Stomach smooth muscle (tissue), 2 donors: ENCODE data around the gene TIMP2.
A peak's percentile ranks its signal among the peaks of the same experiment; 100 is the strongest.
"Not testable (repeated sequence)": the region's sequence is repeated elsewhere in the genome, so short reads cannot be mapped to it uniquely, and the experiment has no call there.

Experiments
- H3K27ac ChIP-seq: one replicate; pipeline ENCODE4 v1.7.0; 2013; ENCODE audit warnings: mild to moderate bottlenecking, low read length, inconsistent platforms
- H3K27me3 ChIP-seq, 2 donors: one replicate each; pipeline ENCODE4 v1.7.0; 2013; ENCODE audit warnings: low read length in 2 of 2; ENCODE audit not compliant: insufficient read depth in 2 of 2, control insufficient read depth in 1 of 2
- H3K36me3 ChIP-seq, 2 donors: one replicate each; pipeline ENCODE4 v1.7.0; 2013; ENCODE audit warnings: low read length in 2 of 2; ENCODE audit not compliant: control insufficient read depth in 2 of 2, insufficient read depth in 2 of 2
- H3K4me1 ChIP-seq: one replicate; pipeline ENCODE4 v1.7.0; 2013; ENCODE audit warnings: low read length; ENCODE audit not compliant: control insufficient read depth, insufficient read depth
- H3K4me3 ChIP-seq, 2 donors: one replicate each; pipeline ENCODE4 v1.7.0; 2013; ENCODE audit warnings: low read length in 2 of 2
- H3K9ac ChIP-seq, 2 donors: one replicate each; pipeline ENCODE4 v1.7.0; 2013; ENCODE audit warnings: low read length in 2 of 2, mild to moderate bottlenecking in 1 of 2
- H3K9me3 ChIP-seq, 2 donors: one replicate each; pipeline ENCODE4 v1.7.0; 2013; ENCODE audit warnings: low read length in 2 of 2; ENCODE audit not compliant: control insufficient read depth in 2 of 2
- donor health status: healthy.
- donor health status: Pancreatic carcinoma.

Gene TIMP2

DNA sequence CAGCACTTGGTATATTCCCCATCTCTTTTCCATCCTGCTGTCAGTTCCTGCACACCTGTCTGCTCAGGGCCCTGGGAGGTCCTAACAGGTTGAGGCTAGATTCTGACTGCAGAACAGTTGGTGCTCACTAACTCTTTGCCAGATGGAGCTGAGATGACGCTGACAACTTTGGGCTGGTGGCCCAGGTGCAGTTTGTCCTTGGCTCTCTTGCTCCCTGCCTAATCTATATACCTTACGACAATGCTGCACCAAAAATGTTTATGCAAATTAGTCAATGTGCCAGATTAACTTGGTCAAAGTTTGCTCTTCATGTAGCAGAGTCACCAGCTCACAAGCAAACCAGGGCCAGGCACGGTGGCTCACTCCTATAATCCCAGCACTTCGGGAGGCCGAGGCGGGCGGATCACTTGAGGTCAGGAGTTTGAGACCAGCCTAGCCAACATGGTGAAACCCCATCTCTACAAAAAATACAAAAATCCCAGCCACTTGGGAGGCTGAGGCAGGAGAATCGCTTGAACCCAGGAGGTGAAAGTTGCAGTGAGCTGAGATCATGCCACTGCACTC, 48.2 kb downstream of the TIMP2 start:
- H3K36me3 ChIP-seq: peaks cover 13 to 18% of the 10 kb centered on the region in 2 donors
- H3K9ac ChIP-seq, H3K27me3 ChIP-seq, H3K27ac ChIP-seq, H3K9me3 ChIP-seq, H3K4me3 ChIP-seq: not testable (repeated sequence)
- peaks cover 46% of the 10 kb centered on the region for H3K4me1 ChIP-seq

DNA sequence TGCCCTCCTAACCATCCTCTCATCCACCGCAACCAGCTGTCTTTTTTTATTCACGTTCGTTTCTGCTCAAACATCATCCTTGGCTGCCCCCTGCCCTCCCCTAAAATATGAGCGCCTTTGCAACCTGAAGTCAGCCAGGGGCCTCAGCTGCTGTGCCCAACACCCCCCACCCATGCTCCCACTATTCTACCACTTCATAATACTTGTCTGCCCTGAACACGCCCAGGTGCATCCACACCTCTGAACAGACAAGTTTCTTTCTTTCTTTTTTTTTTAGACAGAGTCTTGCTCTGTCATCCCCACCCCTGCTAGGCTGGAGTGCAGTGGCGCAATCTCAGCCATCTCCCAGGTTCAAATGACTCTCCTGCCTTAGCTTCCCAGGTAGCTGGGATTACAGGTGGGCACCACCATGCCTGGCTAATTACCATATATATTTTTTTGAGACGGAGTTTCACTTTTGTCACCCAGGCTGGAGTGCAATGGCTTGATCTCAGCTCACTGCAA, 49.0 kb downstream of the TIMP2 start:
- Histone ChIP-seq H3K9me3 (no peaks in the 10 kb centered on the region), H3K4me1 (peaks cover 42% of the 10 kb centered on the region), H3K27me3 (no peaks in the 10 kb centered on the region), H3K27ac (peak overlapping the region; percentile 41), H3K9ac (peak overlapping the region in 1 of 2 donors; percentile 32), H3K36me3 (peaks cover 13 to 19% of the 10 kb centered on the region in 2 donors), H3K4me3 (no peak overlapping the region)

GRCh38 chr17:78875363-78876093, 49.7 kb downstream of the TIMP2 start:
- peak overlapping the region; percentile 41 for H3K27ac ChIP-seq
- H3K4me1 ChIP-seq: peaks cover 36% of the 10 kb centered on the region
- H3K9ac ChIP-seq: peak overlapping the region; percentile 21 to 32
- peak overlapping the region in 1 of 2 donors; percentile 15 for H3K4me3 ChIP-seq
- H3K36me3 ChIP-seq: peaks cover 13 to 24% of the 10 kb centered on the region in 2 donors
- H3K27me3 ChIP-seq: no peaks in the 10 kb centered on the region
- H3K9me3 ChIP-seq: no peaks in the 10 kb centered on the region

GRCh38 chr17:78873519-78874340, 51.5 kb downstream of the TIMP2 start:
- Histone ChIP-seq H3K9me3 (no peaks in the 10 kb centered on the region), H3K36me3 (peaks cover 15 to 26% of the 10 kb centered on the region in 2 donors), H3K4me1 (peaks cover 19% of the 10 kb centered on the region), H3K27me3 (no peaks in the 10 kb centered on the region), H3K9ac (no peak overlapping the region), H3K4me3 (no peak overlapping the region), H3K27ac (peak overlapping the region; percentile 24)

- no peaks in the 10 kb centered on the region for H3K27me3 ChIP-seq
- H3K36me3 ChIP-seq: peaks cover 18 to 25% of the 10 kb centered on the region in 2 donors
- H3K4me1 ChIP-seq: peaks cover 17% of the 10 kb centered on the region
- H3K9ac ChIP-seq: no peak overlapping the region
- H3K4me3 ChIP-seq: no peak overlapping the region
- no peaks in the 10 kb centered on the region for H3K9me3 ChIP-seq
- H3K27ac ChIP-seq: no peak overlapping the region
These were observed 52.7 kb downstream of the TIMP2 start for GRCh38 chr17:78872486-78872885.

- Histone ChIP-seq H3K36me3 (peaks cover 21 to 25% of the 10 kb centered on the region in 2 donors), H3K9me3 (no peaks in the 10 kb centered on the region), H3K4me3 (no peak overlapping the region), H3K9ac (no peak overlapping the region), H3K27ac (no peak overlapping the region), H3K4me1 (peaks cover 26% of the 10 kb centered on the region), H3K27me3 (no peaks in the 10 kb centered on the region)
These were observed 54.6 kb downstream of the TIMP2 start for GRCh38 chr17:78870621-78871020.

GRCh38 chr17:78868391-78868790, 56.8 kb downstream of the TIMP2 start:
- H3K9me3 ChIP-seq: no peaks in the 10 kb centered on the region
- no peak overlapping the region for H3K4me3 ChIP-seq
- no peak overlapping the region for H3K27ac ChIP-seq
- no peaks in the 10 kb centered on the region for H3K27me3 ChIP-seq
- no peak overlapping the region for H3K9ac ChIP-seq
- H3K36me3 ChIP-seq: peaks cover 17 to 22% of the 10 kb centered on the region in 2 donors
- peaks cover 18% of the 10 kb centered on the region for H3K4me1 ChIP-seq

DNA sequence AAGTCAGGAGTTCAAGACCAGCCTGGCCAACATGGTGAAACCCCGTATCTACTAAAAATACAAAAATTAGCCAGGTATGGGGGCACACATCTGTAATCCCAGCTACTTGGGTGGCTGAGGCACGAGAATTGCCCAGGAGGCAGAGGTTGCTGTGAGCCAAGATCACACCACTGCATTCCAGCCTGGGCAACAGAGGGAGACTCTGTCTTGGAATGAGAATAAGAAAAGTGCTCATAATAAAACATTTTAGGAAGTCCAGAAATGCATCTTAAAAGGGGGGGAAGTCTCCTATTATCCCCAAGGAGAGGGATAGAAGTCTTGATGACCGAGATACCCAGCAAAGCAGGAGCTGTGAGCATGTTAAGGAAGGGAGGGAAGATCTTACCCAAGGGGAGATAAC, 58.1 kb downstream of the TIMP2 start:
- H3K9me3 ChIP-seq, H3K27me3 ChIP-seq, H3K9ac ChIP-seq, H3K27ac ChIP-seq, H3K4me3 ChIP-seq: not testable (repeated sequence)
- H3K36me3 ChIP-seq: peaks cover 8 to 14% of the 10 kb centered on the region in 2 donors
- H3K4me1 ChIP-seq: peaks cover 25% of the 10 kb centered on the region

GRCh38 chr17:78865682-78866390, 59.4 kb downstream of the TIMP2 start:
- Histone ChIP-seq H3K27ac (peak overlapping the region; percentile 46), H3K27me3 (no peaks in the 10 kb centered on the region), H3K36me3 (peaks cover 8 to 12% of the 10 kb centered on the region in 2 donors), H3K4me1 (peaks cover 27% of the 10 kb centered on the region), H3K4me3 (peak overlapping the region in 1 of 2 donors; percentile 49), H3K9ac (no peak overlapping the region), H3K9me3 (no peaks in the 10 kb centered on the region)

DNA sequence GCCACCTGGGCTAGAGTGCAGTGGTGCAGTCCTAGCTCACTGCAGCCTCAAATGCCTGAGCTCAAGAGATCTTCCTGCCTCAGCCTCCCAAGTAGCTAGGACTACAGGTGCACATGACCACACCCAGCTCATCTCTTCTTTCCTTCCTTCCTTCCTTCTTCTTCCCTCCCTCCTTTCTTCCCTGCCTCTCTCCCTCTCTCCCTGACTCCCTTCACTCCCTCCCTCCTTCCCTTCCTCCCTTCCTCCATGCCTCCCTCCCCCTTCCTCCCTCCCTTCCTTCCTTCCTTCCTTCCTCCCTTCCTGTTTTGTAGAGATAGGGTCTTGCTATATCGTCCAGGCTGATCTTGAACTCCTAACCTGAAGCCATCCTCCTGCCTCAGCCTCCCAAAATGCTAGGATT, 61.1 kb downstream of the TIMP2 start:
- no peaks in the 10 kb centered on the region for H3K27me3 ChIP-seq
- peaks cover 27% of the 10 kb centered on the region for H3K4me1 ChIP-seq
- H3K36me3 ChIP-seq: peaks cover 11 to 14% of the 10 kb centered on the region in 2 donors
- no peak overlapping the region for H3K27ac ChIP-seq
- H3K9me3 ChIP-seq: no peaks in the 10 kb centered on the region
- no peak overlapping the region for H3K9ac ChIP-seq
- no peak overlapping the region for H3K4me3 ChIP-seq
